NCI-H526 treated with DMSO at 0.1 percent for 48 hours (cell line): ENCODE results near the gene CLK2.
"Not testable (repeated sequence)": the region's sequence is repeated elsewhere in the genome, so short reads cannot be mapped to it uniquely, and the experiment has no call there.

Source experiments
- DNase-seq: peaks from one replicate; lab custom pipeline; 2025; lab: John Stamatoyannopoulos, UW

CLK2 gene

GRCh38 chr1:155296661-155297060, 23.4 kb upstream of the CLK2 start:
- no peak for DNase-seq

- DNase-seq: no peak
Observed at GRCh38 chr1:155295942-155296267, 22.6 kb upstream of the CLK2 start.

DNA sequence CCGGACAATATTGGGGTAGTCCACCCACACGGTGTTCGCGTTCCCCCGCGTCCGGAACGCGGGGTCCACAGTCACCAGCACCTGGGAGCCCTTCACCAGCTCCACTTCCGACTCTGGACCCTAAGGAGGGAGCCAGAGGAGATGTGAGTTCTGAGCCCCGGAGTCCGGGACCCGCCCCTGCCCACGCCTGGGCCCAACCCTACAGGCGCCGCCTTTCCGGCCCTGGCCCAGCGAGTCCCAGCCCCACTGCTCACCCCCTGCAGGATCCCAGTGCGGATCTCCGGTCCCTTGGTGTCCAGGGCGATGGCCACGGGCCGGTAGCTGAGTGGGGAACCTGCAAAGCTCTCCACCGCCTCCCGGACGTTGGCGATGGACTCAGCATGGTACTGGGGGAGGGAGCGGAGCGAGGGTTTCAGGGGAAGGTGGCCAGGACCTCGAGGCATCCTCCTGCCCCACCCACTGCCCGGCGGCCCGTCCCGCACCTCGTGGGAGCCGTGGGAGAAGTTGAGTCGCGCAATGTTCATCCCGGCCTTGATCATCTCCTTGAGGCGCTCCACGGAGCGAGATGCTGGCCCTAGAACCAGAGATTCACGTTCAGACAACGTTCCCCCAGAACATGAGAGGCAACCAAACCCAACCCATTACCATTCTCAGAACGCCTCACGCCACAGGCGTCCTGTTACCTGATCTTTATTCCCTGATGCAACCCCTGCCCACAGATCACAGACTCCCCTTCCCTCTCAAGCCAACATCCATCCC, 22.1 kb upstream of the CLK2 start:
- no peak for DNase-seq

- DNase-seq: no peak
Observed at GRCh38 chr1:155294520-155295182, 21.3 kb upstream of the CLK2 start.

- DNase-seq: no peak
Observed at GRCh38 chr1:155293086-155293749, 19.9 kb upstream of the CLK2 start.

- DNase-seq: not testable (repeated sequence)
Observed at GRCh38 chr1:155291006-155291405, 17.7 kb upstream of the CLK2 start.

- no peak for DNase-seq
Observed at GRCh38 chr1:155287987-155288543, 14.8 kb upstream of the CLK2 start.

DNA sequence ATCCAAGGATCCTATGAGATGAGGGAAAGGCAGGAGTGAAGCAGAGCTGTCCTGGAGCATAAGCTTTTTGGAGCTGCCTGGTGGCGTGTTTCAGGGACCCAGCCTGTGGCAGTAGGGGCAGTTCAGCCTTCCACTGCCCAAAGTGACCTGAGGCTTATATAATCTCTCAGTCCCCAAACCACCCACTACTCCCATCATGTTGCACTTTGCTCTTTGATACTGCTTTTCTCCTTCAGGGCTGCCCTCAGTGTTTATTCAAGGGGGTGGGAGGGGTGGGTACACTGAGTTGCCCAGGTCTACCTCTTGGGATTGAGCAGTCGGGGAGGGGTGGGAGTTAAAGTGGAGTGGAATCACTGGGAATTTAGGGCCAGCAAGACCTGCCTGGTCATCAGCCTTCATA, 13.2 kb upstream of the CLK2 start:
- no peak for DNase-seq

GRCh38 chr1:155285631-155286044, 12.3 kb upstream of the CLK2 start:
- DNase-seq: no peak

DNA sequence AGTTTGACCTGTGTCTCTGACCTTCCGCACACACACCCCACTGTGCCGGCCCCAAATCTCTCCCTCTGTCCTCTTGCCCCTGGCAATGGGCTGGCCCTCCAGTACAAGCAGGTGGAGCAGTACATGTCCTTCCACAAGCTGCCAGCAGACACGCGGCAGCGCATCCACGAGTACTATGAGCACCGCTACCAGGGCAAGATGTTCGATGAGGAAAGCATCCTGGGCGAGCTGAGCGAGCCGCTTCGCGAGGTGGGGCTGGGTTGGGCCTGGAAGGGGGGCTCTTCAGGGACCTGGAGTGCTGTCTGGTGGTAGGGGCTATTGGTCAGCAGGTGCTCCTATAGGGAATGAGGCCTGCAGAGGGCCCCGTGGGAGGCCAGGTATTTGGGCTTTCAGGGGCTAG, 11.8 kb upstream of the CLK2 start:
- no peak for DNase-seq

- DNase-seq: no peak
Observed at GRCh38 chr1:155284476-155284875, 11.2 kb upstream of the CLK2 start.

- no peak for DNase-seq
Observed at GRCh38 chr1:155282488-155283091, 9.3 kb upstream of the CLK2 start.

GRCh38 chr1:155279268-155279667, 6.0 kb upstream of the CLK2 start:
- no peak for DNase-seq

- DNase-seq: no peak
Observed at GRCh38 chr1:155278689-155279160, 5.4 kb upstream of the CLK2 start.

- DNase-seq: peak; percentile 96
Observed at GRCh38 chr1:155277902-155278688, 4.8 kb upstream of the CLK2 start.

GRCh38 chr1:155277070-155277901, 4.0 kb upstream of the CLK2 start, which contains the start of gene HCN3:
Gene HCN3 (plus strand): TSS chr1:155277463. CDS start chr1:155277591, 128 bp downstream.
- DNase-seq: peak; percentile 100

- DNase-seq: peak; percentile 90
Observed at GRCh38 chr1:155272466-155273342, 600 bp downstream of the CLK2 start.

DNA sequence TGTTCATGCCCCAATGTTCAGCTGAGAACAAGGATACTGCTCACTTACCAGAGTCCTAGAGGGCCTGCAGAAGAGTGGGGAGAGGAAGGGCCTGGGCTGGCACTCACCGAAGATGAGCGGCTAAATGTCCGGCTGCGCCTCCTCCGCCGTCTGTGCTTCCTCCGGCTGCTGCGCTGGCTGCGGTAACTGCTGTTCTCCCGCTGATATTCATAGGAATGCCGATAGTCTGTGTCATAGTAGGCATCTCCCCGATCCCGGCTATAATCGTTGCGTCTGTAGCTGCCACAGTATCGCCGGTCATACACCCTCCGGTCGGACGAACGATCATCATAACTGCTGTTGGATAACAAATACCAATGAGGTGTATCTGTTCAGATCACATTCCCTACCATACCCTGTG, 3.9 kb downstream of the CLK2 start:
- DNase-seq: no peak

DNA sequence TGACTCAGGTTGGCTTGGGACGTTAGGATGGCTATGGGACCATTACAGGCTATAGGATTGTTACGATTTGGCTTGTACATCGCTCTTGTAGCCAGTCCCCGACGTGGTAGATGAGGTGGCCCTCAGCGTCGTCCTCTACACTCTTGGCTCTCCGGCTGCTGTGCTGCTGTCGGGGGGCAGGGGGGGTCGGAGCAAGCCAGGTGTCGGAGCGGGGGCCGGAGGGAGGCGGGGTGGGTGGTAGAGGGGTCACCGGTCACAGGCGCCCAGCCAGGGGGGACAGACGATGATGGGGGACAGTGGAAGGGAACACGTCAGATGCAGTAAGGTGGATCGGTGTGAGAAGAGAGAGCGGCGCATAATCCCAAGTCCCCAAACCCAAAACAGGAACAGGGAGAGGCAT, 4.7 kb downstream of the CLK2 start:
- DNase-seq: no peak

DNA sequence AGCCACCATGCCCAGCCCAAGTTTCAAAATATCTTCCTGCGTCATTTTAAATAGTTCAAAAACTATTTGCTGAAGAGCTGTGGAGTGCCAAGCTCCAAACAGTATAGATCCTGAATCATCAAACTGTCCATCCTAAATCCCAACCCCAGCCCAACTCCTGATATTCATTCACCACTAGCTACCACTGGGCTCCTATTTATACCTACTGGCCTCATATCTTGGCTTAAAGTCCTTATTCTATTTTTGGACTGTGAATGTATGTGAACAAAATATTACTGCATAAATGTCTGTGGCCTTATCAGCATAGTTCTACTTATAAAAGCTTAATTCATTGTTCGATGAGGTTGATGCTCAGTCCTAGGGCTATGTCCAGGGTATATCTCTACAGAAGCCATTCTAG, 5.9 kb downstream of the CLK2 start:
- DNase-seq: no peak
